GM12874 (cell line): ENCODE results near the gene ZNF569.

Experiments used
- CTCF ChIP-seq: IDR thresholded peaks from 2 replicates; pipeline ENCODE4 v1.5.1; 2011; ENCODE audit warnings: low read depth, mild to moderate bottlenecking, control low read depth, low read length, moderate library complexity; ENCODE audit not compliant: insufficient read depth

Gene ZNF569

GRCh38 chr19:37452500-37453245 is 14.6 kb downstream of the ZNF569 start:
- TF ChIP-seq CTCF = no peak

GRCh38 chr19:37413313-37414084 is 53.7 kb downstream of the ZNF569 start:
- no peak for TF ChIP-seq CTCF

GRCh38 chr19:37412700-37413099 is 54.5 kb downstream of the ZNF569 start:
- no peak for TF ChIP-seq CTCF

- no peak for TF ChIP-seq CTCF
Measured at GRCh38 chr19:37403403-37403802, 63.8 kb downstream of the ZNF569 start.

GRCh38 chr19:37401078-37401477 is 66.2 kb downstream of the ZNF569 start:
- no peak for TF ChIP-seq CTCF

- no peak for TF ChIP-seq CTCF
Measured at GRCh38 chr19:37389234-37389633, 78.0 kb downstream of the ZNF569 start.

- TF ChIP-seq CTCF = no peak
Measured at GRCh38 chr19:37370880-37371661, 96.2 kb downstream of the ZNF569 start, which contains the start of gene ZNF527. ZNF527 (plus strand) TSS chr19:37371099; CDS start chr19:37374199, 3,100 bp downstream.
